DOHH2 (cell line): Measurements from ENCODE around the gene NRAP.

Experiments
- EZH2phosphoT487 ChIP-seq: fragments of 200-600 bp; sonication (generic); IDR thresholded peaks from 2 replicates; pipeline ENCODE4 v1.6.1; 2017; ENCODE audit warnings: borderline replicate concordance, mild to moderate bottlenecking, antibody characterized with exemption, low read length, moderate library complexity, mixed read lengths
- TF ChIP-seq, protein P1 (sequence below): fragments of 200-600 bp; sonication (generic); IDR thresholded peaks from one replicate; pipeline ENCODE4 v1.5.1; 2014; ENCODE audit warnings: antibody characterized with exemption, mild to moderate bottlenecking, low read depth, low read length; ENCODE audit not compliant: poor library complexity, severe bottlenecking

DNA sequence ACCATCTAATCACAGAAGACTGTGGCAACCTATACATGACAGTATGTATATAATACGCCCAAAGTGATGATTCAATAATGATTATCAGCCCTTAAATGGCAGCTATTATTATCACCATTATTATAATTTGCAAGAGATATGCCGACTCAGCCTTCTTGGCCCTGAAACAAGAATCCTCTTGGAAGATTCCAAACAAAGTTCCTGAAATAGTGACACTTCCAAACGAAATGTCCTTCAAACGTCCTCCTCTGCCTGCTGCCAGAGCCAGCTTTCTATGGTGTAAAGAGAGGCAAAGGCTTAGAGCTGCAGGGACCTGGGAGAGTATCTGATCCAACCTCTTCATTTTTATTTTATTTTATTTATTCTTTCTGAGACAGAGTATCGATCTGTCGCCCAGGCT lies 36.0 kb downstream of the NRAP start:
- TF ChIP-seq, protein P1, sequence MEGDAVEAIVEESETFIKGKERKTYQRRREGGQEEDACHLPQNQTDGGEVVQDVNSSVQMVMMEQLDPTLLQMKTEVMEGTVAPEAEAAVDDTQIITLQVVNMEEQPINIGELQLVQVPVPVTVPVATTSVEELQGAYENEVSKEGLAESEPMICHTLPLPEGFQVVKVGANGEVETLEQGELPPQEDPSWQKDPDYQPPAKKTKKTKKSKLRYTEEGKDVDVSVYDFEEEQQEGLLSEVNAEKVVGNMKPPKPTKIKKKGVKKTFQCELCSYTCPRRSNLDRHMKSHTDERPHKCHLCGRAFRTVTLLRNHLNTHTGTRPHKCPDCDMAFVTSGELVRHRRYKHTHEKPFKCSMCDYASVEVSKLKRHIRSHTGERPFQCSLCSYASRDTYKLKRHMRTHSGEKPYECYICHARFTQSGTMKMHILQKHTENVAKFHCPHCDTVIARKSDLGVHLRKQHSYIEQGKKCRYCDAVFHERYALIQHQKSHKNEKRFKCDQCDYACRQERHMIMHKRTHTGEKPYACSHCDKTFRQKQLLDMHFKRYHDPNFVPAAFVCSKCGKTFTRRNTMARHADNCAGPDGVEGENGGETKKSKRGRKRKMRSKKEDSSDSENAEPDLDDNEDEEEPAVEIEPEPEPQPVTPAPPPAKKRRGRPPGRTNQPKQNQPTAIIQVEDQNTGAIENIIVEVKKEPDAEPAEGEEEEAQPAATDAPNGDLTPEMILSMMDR: no peak
- TF ChIP-seq EZH2phosphoT487: no peak
